GM12891 (cell line): ENCODE measurements around the gene KLHDC7A.

Experiments
- DNase-seq: peaks from one replicate; pipeline ENCODE4 v3.0.0; 2011; ENCODE audit warnings: low spot score; ENCODE audit not compliant: insufficient read length
- FAIRE-seq: peaks from 2 replicates; lab custom pipeline; 2011; peaks lifted over from hg19 to GRCh38; lab: Jason Lieb, UNC
- PAX5 ChIP-seq: IDR thresholded peaks from 2 replicates; pipeline ENCODE4 v1.6.1; 2011; ENCODE audit warnings: low read length, moderate library complexity, mild to moderate bottlenecking; ENCODE audit not compliant: insufficient read depth, severe bottlenecking
- POLR2A ChIP-seq: IDR thresholded peaks from 2 replicates; pipeline ENCODE4 v1.6.1; 2011; ENCODE audit warnings: low read depth, low read length, control low read depth
- POLR2AphosphoS5 ChIP-seq: IDR thresholded peaks from 2 replicates; pipeline ENCODE4 v1.6.1; 2011; ENCODE audit warnings: low read depth, low read length, control low read depth
- POU2F2 ChIP-seq: IDR thresholded peaks from 2 replicates; pipeline ENCODE4 v1.6.1; 2011; ENCODE audit warnings: low read depth, mild to moderate bottlenecking, control low read depth, low read length, moderate library complexity
- SPI1 ChIP-seq: IDR thresholded peaks from 2 replicates; pipeline ENCODE4 v1.6.1; 2011; ENCODE audit warnings: low read depth, low read length, control low read depth
- TAF1 ChIP-seq: IDR thresholded peaks from 2 replicates; pipeline ENCODE4 v1.6.1; 2011; ENCODE audit warnings: low read depth, low read length, control low read depth

Gene KLHDC7A

GRCh38 chr1:18526436-18527275 is 45.9 kb downstream of the KLHDC7A start:
- TF ChIP-seq SPI1: no peak
- no peak for FAIRE-seq
- no peak for DNase-seq

DNA sequence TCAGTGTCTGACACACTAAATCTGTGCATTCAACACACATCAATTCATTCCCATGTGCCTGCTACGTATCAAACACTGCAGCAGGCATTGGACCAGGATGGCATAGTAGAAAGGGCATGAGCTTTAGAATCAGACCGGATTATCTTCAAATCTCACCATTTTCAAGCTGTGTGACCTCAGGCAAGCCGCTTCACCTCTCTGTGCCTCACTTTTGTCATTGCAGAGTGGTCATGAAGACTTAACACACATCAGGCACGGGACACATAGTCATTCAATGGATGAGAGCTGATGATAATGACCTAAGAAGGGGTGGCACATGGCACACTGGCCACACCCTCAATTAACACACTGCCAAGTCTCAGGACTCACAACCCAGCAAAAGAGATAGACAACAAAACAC is 46.8 kb downstream of the KLHDC7A start:
- FAIRE-seq (no peak), DNase-seq (no peak)
- TF ChIP-seq SPI1 (no peak), PAX5 (no peak), TAF1 (no peak), POLR2A (no peak), POU2F2 (no peak), POLR2AphosphoS5 (no peak)

GRCh38 chr1:18527921-18528320 is 47.2 kb downstream of the KLHDC7A start:
- DNase-seq (no peak), FAIRE-seq (no peak)
- TF ChIP-seq POU2F2 (no peak), POLR2A (no peak), SPI1 (no peak), TAF1 (no peak), PAX5 (no peak), POLR2AphosphoS5 (no peak)

DNA sequence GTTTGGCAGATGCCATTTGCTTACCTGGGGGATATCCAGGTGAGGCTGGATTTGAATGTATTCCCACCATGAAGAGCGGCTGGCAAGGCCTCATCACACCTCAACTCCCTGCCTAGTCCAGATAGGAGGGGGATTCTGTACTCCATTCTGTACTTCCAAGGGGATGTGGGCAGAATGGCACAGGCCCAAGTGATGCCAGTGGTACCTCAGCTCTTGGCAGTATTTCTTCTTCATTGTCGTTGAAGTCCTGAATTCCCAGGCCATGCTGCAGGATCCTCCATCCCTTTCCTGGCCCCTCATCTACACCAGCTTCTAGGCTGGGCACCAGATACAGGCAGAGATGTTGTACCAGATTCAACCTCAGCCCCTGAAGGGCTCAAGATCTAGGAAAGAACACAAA is 47.9 kb downstream of the KLHDC7A start:
- FAIRE-seq (no peak), DNase-seq (no peak)
- TF ChIP-seq POLR2A (no peak), TAF1 (no peak), POU2F2 (no peak), POLR2AphosphoS5 (no peak), PAX5 (no peak), SPI1 (no peak)

GRCh38 chr1:18529714-18530113 is 49.0 kb downstream of the KLHDC7A start:
- TF ChIP-seq TAF1 (no peak), POLR2AphosphoS5 (no peak), SPI1 (no peak)
- FAIRE-seq: no peak
- DNase-seq: no peak

- TF ChIP-seq POLR2A: no peak
- no peak for TF ChIP-seq PAX5
- TF ChIP-seq TAF1: no peak
- TF ChIP-seq POU2F2: no peak
- TF ChIP-seq POLR2AphosphoS5: no peak
- no peak for TF ChIP-seq SPI1
- no peak for DNase-seq
- no peak for FAIRE-seq
Measured at GRCh38 chr1:18530587-18531502, 50.1 kb downstream of the KLHDC7A start.

DNA sequence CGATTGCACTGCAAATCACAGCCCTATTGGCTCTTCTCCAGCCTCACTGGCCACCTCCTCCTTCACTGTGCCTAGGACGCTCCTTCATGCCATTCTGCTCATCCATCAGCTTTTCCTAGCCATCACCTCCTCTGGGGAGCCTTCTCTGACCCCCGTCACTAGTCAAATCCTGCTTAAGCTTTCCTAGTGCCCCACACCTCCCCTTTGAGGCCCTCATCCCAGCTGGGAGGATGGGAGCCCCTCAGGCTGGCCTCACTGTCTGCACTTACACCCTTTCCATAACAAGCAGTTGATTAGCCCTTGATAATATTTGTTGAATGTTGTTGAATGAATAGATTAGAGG is 50.7 kb downstream of the KLHDC7A start:
- no peak for TF ChIP-seq POU2F2
- no peak for TF ChIP-seq TAF1
- no peak for TF ChIP-seq PAX5
- no peak for TF ChIP-seq POLR2AphosphoS5
- TF ChIP-seq SPI1: no peak
- no peak for TF ChIP-seq POLR2A
- DNase-seq (no peak), FAIRE-seq (no peak)

GRCh38 chr1:18532390-18533170 is 51.9 kb downstream of the KLHDC7A start:
- FAIRE-seq: no peak

DNA sequence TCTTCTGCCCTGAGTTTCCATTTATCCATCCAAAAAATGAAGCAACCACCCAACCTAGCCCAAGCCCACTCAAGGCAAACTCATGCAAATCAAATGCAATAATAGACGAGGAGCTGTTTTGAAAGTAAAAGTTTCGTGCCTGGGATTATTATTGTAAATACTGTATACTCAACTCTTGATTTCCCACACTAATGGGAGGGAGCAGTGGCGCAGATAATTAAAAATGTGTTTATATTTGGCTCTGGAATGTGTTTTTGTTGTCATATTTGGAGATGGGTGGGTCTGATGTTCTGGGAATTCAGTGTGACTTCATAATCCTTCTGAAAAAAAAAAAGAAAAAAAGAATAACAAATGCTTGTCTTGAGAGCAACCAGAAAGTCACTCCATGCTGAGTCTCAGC is 52.5 kb downstream of the KLHDC7A start:
- DNase-seq: no peak
- TF ChIP-seq POLR2A (no peak), SPI1 (no peak), POLR2AphosphoS5 (no peak), TAF1 (no peak), POU2F2 (no peak), PAX5 (no peak)
- no peak for FAIRE-seq

More at GRCh38 chr1:18532390-18533170, 51.9 kb downstream of the KLHDC7A start:
- DNase-seq: no peak
- TF ChIP-seq TAF1 (no peak), SPI1 (no peak), POLR2A (no peak), POU2F2 (no peak), PAX5 (no peak), POLR2AphosphoS5 (no peak)

DNA sequence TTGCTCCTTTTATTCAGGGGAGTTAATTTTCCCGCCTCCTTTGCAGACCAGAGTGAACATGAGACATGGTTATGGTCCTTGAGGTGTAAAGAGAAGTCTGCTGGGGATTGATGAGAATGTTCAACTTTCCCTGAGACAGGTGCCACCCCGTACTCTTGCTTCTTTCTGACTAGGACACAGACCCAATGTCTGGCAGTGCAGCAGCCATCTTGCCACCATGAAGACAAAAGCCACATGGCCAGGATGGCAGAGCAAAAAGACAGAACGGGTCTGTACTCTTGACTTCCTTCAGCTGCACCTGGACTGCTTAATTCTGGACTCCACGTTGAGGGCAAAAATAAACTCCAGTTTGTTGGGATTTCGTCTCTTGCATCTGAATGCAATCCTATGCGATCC is 54.1 kb downstream of the KLHDC7A start:
- no peak for TF ChIP-seq SPI1
- TF ChIP-seq POLR2A: no peak
- TF ChIP-seq TAF1: no peak
- no peak for TF ChIP-seq PAX5
- TF ChIP-seq POU2F2: no peak
- no peak for TF ChIP-seq POLR2AphosphoS5
- FAIRE-seq (no peak), DNase-seq (no peak)
